ENCODE data around the gene AGR3.

DNA sequence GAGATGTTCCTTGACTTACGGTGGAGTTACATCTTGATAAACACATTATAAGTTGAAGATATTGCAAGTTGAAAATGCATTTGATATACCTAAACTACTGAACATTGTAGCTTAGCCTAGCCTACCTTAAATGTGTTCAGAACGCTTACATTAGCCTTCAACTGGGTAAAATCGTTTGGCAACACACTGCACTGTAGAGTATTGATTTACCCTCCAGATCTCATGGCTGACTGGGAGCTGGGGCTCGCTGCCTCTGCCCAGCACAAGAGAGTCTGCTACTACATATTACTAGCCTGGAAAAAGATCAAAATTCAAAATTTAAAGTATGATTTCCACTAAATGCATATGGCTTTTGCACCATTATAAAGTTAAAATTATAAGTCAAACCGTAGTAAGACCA is 7.5 kb upstream of the AGR3 start:
- no peak for TF ChIP-seq POLR2A (IDR thresholded peaks at IDR 0.05; ENCODE audit: low read depth, low read length)
- TF ChIP-seq TAF1 (IDR thresholded peaks at IDR 0.05; ENCODE audit: low read depth, low read length): no peak
- no peak for TF ChIP-seq POLR2AphosphoS5 (IDR thresholded peaks at IDR 0.05; ENCODE audit: low read depth, low read length)
- no peak for TF ChIP-seq SPI1 (IDR thresholded peaks at IDR 0.05; ENCODE audit: low read depth, low read length)
- no peak for TF ChIP-seq PAX5 (IDR thresholded peaks at IDR 0.05; ENCODE audit: insufficient read depth, low read length, severe bottlenecking)
- no peak for TF ChIP-seq POU2F2 (IDR thresholded peaks at IDR 0.05; ENCODE audit: low read depth, low read length)
